Keratinocyte (primary cell): ENCODE results near the gene VAC14. TPM values are rescaled to one million over a fixed set of nuclear protein-coding genes. Genes with fewer than 3 reads are reported as not detected.

Source experiments
- DNase-seq: peaks from one replicate; pipeline ENCODE4 v3.0.0-alpha.2; 2011; ENCODE audit warnings: low read depth, missing footprints, low spot score
- FAIRE-seq: peaks from 2 replicates; lab custom pipeline; 2011; peaks lifted over from hg19 to GRCh38; lab: Jason Lieb, UNC
- H2AFZ ChIP-seq: 2 replicates; pipeline ENCODE4 v1.6.0; 2012; ENCODE audit warnings: low read length, control low read depth, inconsistent platforms; ENCODE audit not compliant: control insufficient read depth
- H3K27ac ChIP-seq: 2 replicates; pipeline ENCODE4 v1.5.1; 2011; ENCODE audit warnings: low read length; ENCODE audit not compliant: control insufficient read depth, insufficient read depth
- H3K27me3 ChIP-seq: 3 replicates; pipeline ENCODE4 v1.6.0; 2011; ENCODE audit warnings: low read length; ENCODE audit not compliant: control insufficient read depth, insufficient read depth; ENCODE audit errors: extremely low read depth
- H3K36me3 ChIP-seq, 2 experiments: 2 replicates in 1 of 2; 3 replicates in 1 of 2; pipeline ENCODE4 v1.5.1; 2011; ENCODE audit warnings: low read length in 2 of 2, mild to moderate bottlenecking in 1 of 2; ENCODE audit not compliant: control insufficient read depth in 2 of 2, insufficient read depth in 2 of 2; ENCODE audit errors: extremely low read depth in 1 of 2
- H3K4me1 ChIP-seq: 3 replicates; pipeline ENCODE4 v1.5.1; 2011; ENCODE audit warnings: low read length; ENCODE audit not compliant: control insufficient read depth, insufficient read depth; ENCODE audit errors: extremely low read depth
- H3K4me2 ChIP-seq: 3 replicates; pipeline ENCODE4 v1.6.0; 2011; ENCODE audit warnings: low read depth, low read length; ENCODE audit not compliant: control insufficient read depth, insufficient read depth; ENCODE audit errors: extremely low read depth
- H3K4me3 ChIP-seq, 3 experiments: fragments of 200-600 bp in 1 of 3; sonication (generic) in 1 of 3; 2 replicates in 2 of 3; 3 replicates in 1 of 3; pipeline ENCODE4 v1.5.1; 2011 to 2016; ENCODE audit warnings: low read length in 3 of 3, mild to moderate bottlenecking in 3 of 3, control low read depth in 2 of 3, inconsistent platforms in 1 of 3, low read depth in 1 of 3, mixed read lengths in 1 of 3, mixed run types in 1 of 3, moderate library complexity in 1 of 3; ENCODE audit not compliant: control insufficient read depth in 2 of 3, insufficient read depth in 2 of 3; ENCODE audit errors: extremely low read depth in 1 of 3
- H3K79me2 ChIP-seq: 2 replicates; pipeline ENCODE4 v1.6.0; 2012; ENCODE audit warnings: low read length; ENCODE audit not compliant: control insufficient read depth, insufficient read depth
- H3K9ac ChIP-seq: 3 replicates; pipeline ENCODE4 v1.6.0; 2011; ENCODE audit warnings: low read length; ENCODE audit not compliant: control insufficient read depth, insufficient read depth; ENCODE audit errors: extremely low read depth
- H3K9me1 ChIP-seq: 3 replicates; pipeline ENCODE4 v1.6.0; 2011; ENCODE audit warnings: low read length; ENCODE audit not compliant: control insufficient read depth, insufficient read depth; ENCODE audit errors: extremely low read depth
- H3K9me3 ChIP-seq: 2 replicates; pipeline ENCODE4 v1.5.1; 2012; ENCODE audit warnings: low read depth, low read length; ENCODE audit not compliant: control insufficient read depth
- H4K20me1 ChIP-seq: 3 replicates; pipeline ENCODE4 v1.6.0; 2011; ENCODE audit warnings: low read length; ENCODE audit not compliant: control insufficient read depth, insufficient read depth; ENCODE audit errors: extremely low read depth
- EZH2 ChIP-seq: IDR thresholded peaks from one replicate; pipeline ENCODE4 v1.6.1; 2012; ENCODE audit warnings: inconsistent platforms, mild to moderate bottlenecking, low read length, moderate library complexity
- dilution Hi-C: fragments of 300-500 bp; cut with MboI; formaldehyde crosslinking; loops from one replicate; pipeline ENCODE4 v1.7.0; 2020; ENCODE audit warnings: low sequenced_read_pairs; ENCODE audit not compliant: extremely low pct_ligation_motif_present
- polyA plus RNA-seq, 5 experiments: library from polyadenylated mRNA; depleted of rRNA in 3 of 5; stranded (reverse) in 3 of 5; stranded (forward) in 1 of 5; unstranded in 1 of 5; fragments of >200 nt; gene quantifications; 1 replicate in 1 of 5; 2 replicates in 3 of 5; 3 replicates in 1 of 5; pipeline versions ENCODE4 v1.2.1 to v1.2.3, GENCODE V29; 2011 to 2012; ENCODE audit warnings: missing spikeins in 2 of 5, low read depth in 1 of 5, low replicate concordance in 1 of 5
- TF ChIP-seq, protein P1 (sequence below), 3 experiments: IDR thresholded peaks in 1 of 3; conservative IDR thresholded peaks in 1 of 3; optimal IDR thresholded peaks in 1 of 3; 2 replicates in 2 of 3; 3 replicates in 1 of 3; pipeline versions ENCODE3 to v1.5.1; 2011; ENCODE audit warnings: low read length in 3 of 3, mild to moderate bottlenecking in 3 of 3, moderate library complexity in 2 of 3, control low read depth in 1 of 3, inconsistent platforms in 1 of 3; ENCODE audit not compliant: insufficient read depth in 2 of 3; ENCODE audit errors: extremely low read depth in 1 of 3

VAC14 gene
- polyA plus RNA-seq, 1 donor (not counting 4 experiments of a cell fraction or from before 2014, with no cell fraction given) = 15.9 TPM

DNA sequence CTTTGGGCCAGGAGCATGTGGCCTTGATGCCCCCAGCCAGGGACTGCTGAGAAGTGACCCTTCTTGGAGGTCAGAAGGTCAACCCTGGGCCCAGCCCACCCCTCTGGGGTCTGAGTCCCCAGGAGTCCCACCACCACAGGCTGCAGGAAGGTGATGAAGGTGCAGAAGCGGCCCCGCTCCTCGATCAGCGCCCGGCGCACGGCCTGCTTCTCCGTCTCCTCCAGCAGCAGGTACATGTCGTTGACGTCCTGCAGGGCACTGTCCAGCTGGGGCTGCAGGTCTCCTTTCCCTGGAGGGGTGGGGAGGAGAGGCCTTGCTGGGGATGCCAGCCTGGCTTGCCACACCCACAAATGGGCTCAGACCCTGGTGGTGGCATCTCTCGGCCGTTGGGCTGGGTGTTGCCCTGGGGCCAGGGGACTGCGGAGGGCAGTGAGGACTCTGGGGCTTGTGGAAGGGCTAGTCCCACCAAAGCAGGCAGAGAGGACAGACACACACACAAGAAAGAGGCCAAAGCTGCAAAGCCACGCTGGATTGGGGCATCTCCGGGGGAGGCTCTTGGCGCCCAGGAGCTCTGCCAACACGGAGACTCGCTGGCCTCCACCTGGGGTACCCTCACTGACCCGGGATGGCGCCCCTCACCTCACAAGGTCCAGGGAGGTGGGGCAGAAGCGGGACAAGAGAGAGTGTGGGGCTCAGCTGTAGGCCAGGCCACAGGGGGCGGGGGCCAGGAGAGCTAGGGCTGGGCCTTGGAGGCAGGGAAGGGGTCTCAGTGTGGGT, 122.6 kb downstream of the VAC14 start:
- Histone ChIP-seq H3K27ac (no peak overlapping the region), H3K9me1 (no peaks in the 10 kb centered on the region), H2AFZ (no peak overlapping the region), H3K27me3 (no peaks in the 10 kb centered on the region), H3K4me1 (peaks cover 22% of the 10 kb centered on the region), H3K4me3 (no peak overlapping the region), H3K9ac (no peak overlapping the region), H3K36me3 (peaks cover 31 to 32% of the 10 kb centered on the region in 2 experiments), H3K79me2 (peaks cover 30% of the 10 kb centered on the region), H3K9me3 (no peaks in the 10 kb centered on the region), H4K20me1 (peaks cover 6% of the 10 kb centered on the region), H3K4me2 (no peak overlapping the region)
- dilution Hi-C loops = no loop called here
- FAIRE-seq = no peak
- DNase-seq = no peak
- no peak for TF ChIP-seq EZH2
- TF ChIP-seq, protein P1, sequence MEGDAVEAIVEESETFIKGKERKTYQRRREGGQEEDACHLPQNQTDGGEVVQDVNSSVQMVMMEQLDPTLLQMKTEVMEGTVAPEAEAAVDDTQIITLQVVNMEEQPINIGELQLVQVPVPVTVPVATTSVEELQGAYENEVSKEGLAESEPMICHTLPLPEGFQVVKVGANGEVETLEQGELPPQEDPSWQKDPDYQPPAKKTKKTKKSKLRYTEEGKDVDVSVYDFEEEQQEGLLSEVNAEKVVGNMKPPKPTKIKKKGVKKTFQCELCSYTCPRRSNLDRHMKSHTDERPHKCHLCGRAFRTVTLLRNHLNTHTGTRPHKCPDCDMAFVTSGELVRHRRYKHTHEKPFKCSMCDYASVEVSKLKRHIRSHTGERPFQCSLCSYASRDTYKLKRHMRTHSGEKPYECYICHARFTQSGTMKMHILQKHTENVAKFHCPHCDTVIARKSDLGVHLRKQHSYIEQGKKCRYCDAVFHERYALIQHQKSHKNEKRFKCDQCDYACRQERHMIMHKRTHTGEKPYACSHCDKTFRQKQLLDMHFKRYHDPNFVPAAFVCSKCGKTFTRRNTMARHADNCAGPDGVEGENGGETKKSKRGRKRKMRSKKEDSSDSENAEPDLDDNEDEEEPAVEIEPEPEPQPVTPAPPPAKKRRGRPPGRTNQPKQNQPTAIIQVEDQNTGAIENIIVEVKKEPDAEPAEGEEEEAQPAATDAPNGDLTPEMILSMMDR (optimal IDR thresholded peaks at IDR 0.05 in 1 of 3, IDR thresholded peaks at IDR 0.05 in 1 of 3, conservative IDR thresholded peaks at IDR 0.05 in 1 of 3; ENCODE audit: extremely low read depth in 1 of 3, insufficient read depth in 2 of 3, low read length in 3 of 3) = no peak

DNA sequence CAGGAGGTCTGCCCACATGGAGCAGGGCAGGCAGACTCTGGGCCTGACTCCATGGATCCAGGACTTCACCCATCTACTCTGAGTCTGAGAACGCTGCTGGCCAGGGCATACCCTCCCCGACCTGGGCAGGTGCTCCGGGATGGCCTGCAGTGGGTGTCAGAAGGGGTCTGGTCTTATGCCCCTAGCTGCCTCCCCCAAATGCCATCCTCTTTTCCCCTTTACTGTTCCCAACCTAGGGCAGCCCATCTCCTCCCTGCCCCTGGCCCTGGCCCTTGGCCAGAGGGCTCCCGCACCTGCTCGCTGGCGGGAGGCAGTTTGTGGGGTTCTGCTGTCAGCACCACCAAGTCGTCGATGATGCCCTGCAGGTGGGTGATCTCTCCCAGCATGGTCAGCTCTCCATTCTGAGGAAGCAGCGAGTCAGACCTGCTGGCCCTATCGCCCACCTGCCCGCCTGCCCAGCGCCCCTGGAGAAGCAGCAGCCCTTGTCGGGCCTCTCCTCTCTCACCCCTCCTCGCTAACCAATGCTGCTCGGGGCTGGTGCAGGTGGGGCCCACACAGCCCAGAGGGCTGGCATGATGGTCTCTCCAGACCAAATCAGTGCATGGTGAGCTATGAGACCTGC, 123.3 kb downstream of the VAC14 start:
- no peak for DNase-seq
- no peaks in the 10 kb centered on the region for H3K9me3 ChIP-seq
- no peak overlapping the region for H3K4me2 ChIP-seq
- H3K79me2 ChIP-seq = peaks cover 23% of the 10 kb centered on the region
- FAIRE-seq = no peak
- H3K9ac ChIP-seq = no peak overlapping the region
- peaks cover 31 to 32% of the 10 kb centered on the region in 2 experiments for H3K36me3 ChIP-seq
- H4K20me1 ChIP-seq = peaks cover 6% of the 10 kb centered on the region
- dilution Hi-C loops = no loop called here
- no peak overlapping the region for H2AFZ ChIP-seq
- H3K4me1 ChIP-seq = peaks cover 15% of the 10 kb centered on the region
- no peak overlapping the region for H3K4me3 ChIP-seq
- no peaks in the 10 kb centered on the region for H3K9me1 ChIP-seq
- H3K27me3 ChIP-seq = no peaks in the 10 kb centered on the region
- TF ChIP-seq, protein P1 (optimal IDR thresholded peaks at IDR 0.05 in 1 of 3, IDR thresholded peaks at IDR 0.05 in 1 of 3, conservative IDR thresholded peaks at IDR 0.05 in 1 of 3; ENCODE audit: extremely low read depth in 1 of 3, insufficient read depth in 2 of 3, low read length in 3 of 3) = no peak
- no peak for TF ChIP-seq EZH2
- no peak overlapping the region for H3K27ac ChIP-seq
